MM.1S (cell line): ENCODE measurements around the gene CREB5.

Experiments
- DNase-seq: peaks from one replicate; pipeline ENCODE4 v3.0.0-alpha.2; 2015
- H2AFZ ChIP-seq: fragments of 300-600 bp; sonication (generic); 2 replicates; pipeline ENCODE4 v1.6.0; 2016; ENCODE audit warnings: antibody characterized with exemption, low read length
- H3F3A ChIP-seq: fragments of 300-600 bp; sonication (generic); 2 replicates; pipeline ENCODE4 v1.6.1; 2016; ENCODE audit warnings: mild to moderate bottlenecking, antibody characterized with exemption, low read length, moderate library complexity, mixed read lengths; ENCODE audit not compliant: insufficient read depth
- H3K27ac ChIP-seq: fragments of 300-600 bp; sonication (generic); 2 replicates; pipeline ENCODE4 v1.5.1; 2016; ENCODE audit warnings: mild to moderate bottlenecking, low read length
- H3K27me3 ChIP-seq: fragments of 300-600 bp; sonication (generic); replicated peaks from 2 replicates; pipeline ENCODE4 v1.6.0; 2016; ENCODE audit warnings: low read length; ENCODE audit not compliant: insufficient read depth
- H3K36me3 ChIP-seq: fragments of 300-600 bp; sonication (generic); replicated peaks from 2 replicates; pipeline ENCODE4 v1.6.1; 2016; ENCODE audit warnings: mild to moderate bottlenecking, low read length, mixed read lengths; ENCODE audit not compliant: insufficient read depth
- H3K4me1 ChIP-seq: fragments of 300-600 bp; sonication (generic); 2 replicates; pipeline ENCODE4 v1.6.1; 2016; ENCODE audit warnings: low read length, mixed read lengths
- H3K4me2 ChIP-seq: fragments of 300-600 bp; sonication (generic); 2 replicates; pipeline ENCODE4 v1.6.0; 2016; ENCODE audit warnings: low read depth, low read length
- H3K4me3 ChIP-seq: fragments of 300-600 bp; sonication (generic); 2 replicates; pipeline ENCODE4 v1.5.1; 2016; ENCODE audit warnings: low read length, mixed read lengths
- H3K79me2 ChIP-seq: fragments of 300-600 bp; sonication (generic); 2 replicates; pipeline ENCODE4 v1.6.1; 2016; ENCODE audit warnings: mixed run types, low read length, mixed read lengths
- H3K9ac ChIP-seq: fragments of 300-600 bp; sonication (generic); 2 replicates; pipeline ENCODE4 v1.6.1; 2016; ENCODE audit warnings: low read length, mixed read lengths
- H3K9me2 ChIP-seq: fragments of 300-600 bp; sonication (generic); replicated peaks from 2 replicates; pipeline ENCODE4 v1.6.1; 2016; ENCODE audit warnings: mild to moderate bottlenecking, low read length, mixed read lengths; ENCODE audit not compliant: insufficient read depth
- H3K9me3 ChIP-seq: fragments of 300-600 bp; sonication (generic); replicated peaks from 2 replicates; pipeline ENCODE4 v1.6.1; 2016; ENCODE audit warnings: mild to moderate bottlenecking, low read length, mixed read lengths; ENCODE audit not compliant: insufficient read depth
- H4K20me1 ChIP-seq: fragments of 300-600 bp; sonication (generic); 2 replicates; pipeline ENCODE4 v1.6.1; 2016; ENCODE audit warnings: mild to moderate bottlenecking, low read length, moderate library complexity, mixed read lengths; ENCODE audit not compliant: insufficient read depth
- EZH2 ChIP-seq: fragments of 300-600 bp; sonication (generic); optimal IDR thresholded peaks from 2 replicates; pipeline ENCODE3; 2017; ENCODE audit warnings: low read depth, mild to moderate bottlenecking, antibody characterized with exemption, low read length, mixed read lengths
- EZH2phosphoT487 ChIP-seq: fragments of 300-600 bp; sonication (generic); IDR thresholded peaks from 2 replicates; pipeline ENCODE4 v1.6.1; 2018; ENCODE audit warnings: antibody characterized with exemption, low read length
- TF ChIP-seq, protein P1 (sequence below): fragments of 300-600 bp; sonication (generic); IDR thresholded peaks from 2 replicates; pipeline ENCODE4 v1.5.1; 2016; ENCODE audit warnings: antibody characterized with exemption, low read length, mixed read lengths

The CREB5 gene

DNA sequence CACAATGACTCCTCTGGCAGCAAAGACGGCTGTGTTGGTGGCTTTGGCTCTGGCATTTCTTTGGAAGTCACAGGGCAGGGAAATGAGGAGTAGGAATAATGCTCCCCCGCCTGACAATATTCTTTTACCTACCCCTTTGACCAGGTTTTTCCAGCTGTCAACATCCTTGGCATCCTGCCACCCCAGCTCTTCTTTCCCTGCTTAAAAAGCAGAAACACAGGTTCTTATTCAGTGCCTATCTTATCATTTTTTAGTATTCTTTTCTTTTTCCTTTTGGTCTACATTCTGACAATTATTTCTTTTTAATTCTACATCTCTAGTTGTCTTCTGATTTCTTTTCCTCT, 97.7 kb downstream of the CREB5 start:
- H3K9ac ChIP-seq = no peak overlapping the region
- no peak overlapping the region for H3K4me3 ChIP-seq
- H4K20me1 ChIP-seq = no peaks in the 10 kb centered on the region
- H3K9me2 ChIP-seq = no peaks in the 10 kb centered on the region
- no peaks in the 10 kb centered on the region for H3K9me3 ChIP-seq
- no peaks in the 10 kb centered on the region for H3K4me1 ChIP-seq
- TF ChIP-seq, protein P1, sequence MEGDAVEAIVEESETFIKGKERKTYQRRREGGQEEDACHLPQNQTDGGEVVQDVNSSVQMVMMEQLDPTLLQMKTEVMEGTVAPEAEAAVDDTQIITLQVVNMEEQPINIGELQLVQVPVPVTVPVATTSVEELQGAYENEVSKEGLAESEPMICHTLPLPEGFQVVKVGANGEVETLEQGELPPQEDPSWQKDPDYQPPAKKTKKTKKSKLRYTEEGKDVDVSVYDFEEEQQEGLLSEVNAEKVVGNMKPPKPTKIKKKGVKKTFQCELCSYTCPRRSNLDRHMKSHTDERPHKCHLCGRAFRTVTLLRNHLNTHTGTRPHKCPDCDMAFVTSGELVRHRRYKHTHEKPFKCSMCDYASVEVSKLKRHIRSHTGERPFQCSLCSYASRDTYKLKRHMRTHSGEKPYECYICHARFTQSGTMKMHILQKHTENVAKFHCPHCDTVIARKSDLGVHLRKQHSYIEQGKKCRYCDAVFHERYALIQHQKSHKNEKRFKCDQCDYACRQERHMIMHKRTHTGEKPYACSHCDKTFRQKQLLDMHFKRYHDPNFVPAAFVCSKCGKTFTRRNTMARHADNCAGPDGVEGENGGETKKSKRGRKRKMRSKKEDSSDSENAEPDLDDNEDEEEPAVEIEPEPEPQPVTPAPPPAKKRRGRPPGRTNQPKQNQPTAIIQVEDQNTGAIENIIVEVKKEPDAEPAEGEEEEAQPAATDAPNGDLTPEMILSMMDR = no peak
- TF ChIP-seq EZH2 (no peak), EZH2phosphoT487 (no peak)
- H3K4me2 ChIP-seq = no peak overlapping the region
- no peak overlapping the region for H2AFZ ChIP-seq
- no peaks in the 10 kb centered on the region for H3K36me3 ChIP-seq
- no peaks in the 10 kb centered on the region for H3K79me2 ChIP-seq
- H3F3A ChIP-seq = no peaks in the 10 kb centered on the region
- DNase-seq = no peak
- H3K27ac ChIP-seq = no peak overlapping the region
- no peaks in the 10 kb centered on the region for H3K27me3 ChIP-seq

DNA sequence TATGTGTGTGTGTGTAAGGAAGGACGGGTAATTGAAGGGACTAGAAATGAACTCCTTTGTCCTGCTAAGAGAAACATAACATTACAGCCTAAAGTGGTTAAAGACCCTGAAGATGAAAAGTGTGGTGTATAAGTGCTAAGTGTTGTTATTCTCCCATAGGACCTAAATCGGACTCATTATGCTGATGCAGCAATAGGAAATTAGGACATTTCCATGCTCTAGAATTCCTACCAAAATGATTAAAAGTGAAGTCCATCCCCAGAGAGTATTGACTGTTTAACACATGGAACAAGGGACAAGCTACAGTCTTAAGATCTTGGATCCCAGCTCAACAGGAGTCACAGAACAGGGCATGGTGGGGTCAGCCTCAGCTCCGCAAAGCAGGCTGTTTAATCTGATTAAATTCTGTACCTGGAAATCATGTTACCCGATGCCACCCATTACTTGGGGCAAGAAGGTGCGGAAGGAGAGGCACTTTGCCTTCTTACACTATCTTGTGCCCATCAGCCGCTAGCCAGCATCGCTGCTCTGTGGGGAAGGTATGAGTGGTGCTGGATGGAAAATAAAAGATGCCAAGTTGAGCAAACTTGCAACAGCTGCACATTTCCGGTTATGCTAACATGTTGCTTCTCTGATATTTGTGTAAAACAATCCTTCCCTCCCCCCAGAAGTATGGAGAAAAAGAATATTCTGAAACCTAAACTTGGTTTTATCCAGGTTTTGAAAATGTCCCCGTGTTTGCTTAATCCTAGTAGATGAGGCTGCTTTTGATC, 100.5 kb downstream of the CREB5 start:
- H3K27me3 ChIP-seq = no peaks in the 10 kb centered on the region
- no peak overlapping the region for H3K4me3 ChIP-seq
- no peak overlapping the region for H3K27ac ChIP-seq
- no peaks in the 10 kb centered on the region for H3K9me2 ChIP-seq
- H3K4me1 ChIP-seq = no peaks in the 10 kb centered on the region
- no peaks in the 10 kb centered on the region for H3K79me2 ChIP-seq
- no peak for TF ChIP-seq EZH2
- no peak for TF ChIP-seq EZH2phosphoT487
- TF ChIP-seq, protein P1 = no peak
- no peaks in the 10 kb centered on the region for H3K36me3 ChIP-seq
- H3K9me3 ChIP-seq = no peaks in the 10 kb centered on the region
- H2AFZ ChIP-seq = no peak overlapping the region
- no peaks in the 10 kb centered on the region for H4K20me1 ChIP-seq
- no peak for DNase-seq
- H3K9ac ChIP-seq = no peak overlapping the region
- H3F3A ChIP-seq = no peaks in the 10 kb centered on the region
- H3K4me2 ChIP-seq = no peak overlapping the region

DNA sequence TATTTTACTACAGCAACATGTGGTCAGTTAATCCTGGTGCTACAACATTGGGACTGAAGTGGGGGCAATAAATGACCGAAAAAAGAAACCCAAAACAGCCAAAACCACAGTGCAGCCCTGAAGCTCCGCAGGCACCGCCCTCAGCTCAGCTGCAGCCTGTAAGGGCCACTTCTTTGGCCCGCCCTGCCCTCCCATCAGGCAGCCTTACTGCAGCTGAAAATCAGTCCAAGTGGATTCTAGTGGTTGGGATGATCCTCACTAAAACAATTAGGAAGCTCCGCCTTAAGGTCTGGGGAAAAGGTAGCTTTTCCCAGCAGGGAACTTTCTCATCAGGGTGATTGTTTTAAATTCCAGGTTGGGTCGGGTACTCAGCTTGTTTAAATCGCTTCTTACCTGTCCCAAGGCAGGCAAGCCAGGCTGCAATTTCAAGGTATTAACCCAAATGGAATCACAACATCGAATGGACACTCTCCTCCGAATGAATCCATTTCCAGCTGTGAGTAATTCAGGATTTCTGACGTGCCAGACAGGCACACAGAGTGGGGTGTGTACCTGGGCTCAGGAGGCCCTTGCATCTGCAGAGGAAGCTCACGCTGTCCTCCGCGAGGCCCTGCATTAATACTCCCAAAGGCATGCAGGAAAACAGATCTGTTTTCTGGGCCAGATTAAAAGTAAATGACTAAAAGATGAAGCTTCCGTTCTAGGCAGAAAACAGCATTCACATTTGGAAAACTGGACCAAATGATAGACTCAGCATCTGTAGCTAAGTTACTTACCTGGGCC, 104.3 kb downstream of the CREB5 start:
- Histone ChIP-seq H3K9ac (no peak overlapping the region), H3K27me3 (no peaks in the 10 kb centered on the region), H3F3A (no peaks in the 10 kb centered on the region), H3K79me2 (no peaks in the 10 kb centered on the region), H3K4me1 (no peaks in the 10 kb centered on the region), H3K9me2 (no peaks in the 10 kb centered on the region), H3K9me3 (no peaks in the 10 kb centered on the region), H4K20me1 (no peaks in the 10 kb centered on the region), H2AFZ (no peak overlapping the region), H3K4me3 (no peak overlapping the region), H3K27ac (no peak overlapping the region), H3K4me2 (no peak overlapping the region), H3K36me3 (no peaks in the 10 kb centered on the region)
- DNase-seq = peak; percentile 11
- no peak for TF ChIP-seq EZH2
- TF ChIP-seq EZH2phosphoT487 = no peak
- TF ChIP-seq, protein P1 = no peak
